Ishikawa (cell line): Measurements from ENCODE around the gene PACSIN2.

ENCODE experiments used
- CEBPB ChIP-seq: IDR thresholded peaks from 2 replicates; pipeline ENCODE4 v1.6.1; 2012
- CREB1 ChIP-seq: IDR thresholded peaks from 2 replicates; pipeline ENCODE4 v1.6.1; 2012; ENCODE audit warnings: low read depth
- EGR1 ChIP-seq: IDR thresholded peaks from 2 replicates; pipeline ENCODE4 v1.6.1; 2012
- EP300 ChIP-seq: IDR thresholded peaks from 2 replicates; pipeline ENCODE4 v1.6.1; 2012; ENCODE audit warnings: borderline replicate concordance
- FOXM1 ChIP-seq: IDR thresholded peaks from 2 replicates; pipeline ENCODE4 v1.6.1; 2012; ENCODE audit warnings: low read depth, borderline replicate concordance
- NFIC ChIP-seq: IDR thresholded peaks from 2 replicates; pipeline ENCODE4 v1.6.1; 2012
- RAD21 ChIP-seq: IDR thresholded peaks from 2 replicates; pipeline ENCODE4 v1.6.1; 2012; ENCODE audit warnings: low read depth
- TAF1 ChIP-seq: IDR thresholded peaks from 2 replicates; pipeline ENCODE4 v1.6.1; 2012; ENCODE audit warnings: low read depth, mild to moderate bottlenecking
- TCF12 ChIP-seq: IDR thresholded peaks from 2 replicates; pipeline ENCODE4 v1.6.1; 2012; ENCODE audit warnings: low read depth
- TEAD4 ChIP-seq: IDR thresholded peaks from 2 replicates; pipeline ENCODE4 v1.6.1; 2012
- YY1 ChIP-seq: IDR thresholded peaks from 2 replicates; pipeline ENCODE4 v1.6.1; 2012; ENCODE audit warnings: low read depth
- ZBTB7A ChIP-seq: IDR thresholded peaks from 2 replicates; pipeline ENCODE4 v1.6.1; 2012; ENCODE audit warnings: low read depth
- TF ChIP-seq, protein P1 (sequence below): IDR thresholded peaks from 2 replicates; pipeline ENCODE4 v1.6.1; 2012; ENCODE audit warnings: low read depth, mild to moderate bottlenecking
- TF ChIP-seq, protein P2 (sequence below): IDR thresholded peaks from 2 replicates; pipeline ENCODE4 v1.6.1; 2012
- TF ChIP-seq, protein P3 (sequence below): IDR thresholded peaks from 2 replicates; pipeline ENCODE4 v1.6.1; 2012

The PACSIN2 gene

DNA sequence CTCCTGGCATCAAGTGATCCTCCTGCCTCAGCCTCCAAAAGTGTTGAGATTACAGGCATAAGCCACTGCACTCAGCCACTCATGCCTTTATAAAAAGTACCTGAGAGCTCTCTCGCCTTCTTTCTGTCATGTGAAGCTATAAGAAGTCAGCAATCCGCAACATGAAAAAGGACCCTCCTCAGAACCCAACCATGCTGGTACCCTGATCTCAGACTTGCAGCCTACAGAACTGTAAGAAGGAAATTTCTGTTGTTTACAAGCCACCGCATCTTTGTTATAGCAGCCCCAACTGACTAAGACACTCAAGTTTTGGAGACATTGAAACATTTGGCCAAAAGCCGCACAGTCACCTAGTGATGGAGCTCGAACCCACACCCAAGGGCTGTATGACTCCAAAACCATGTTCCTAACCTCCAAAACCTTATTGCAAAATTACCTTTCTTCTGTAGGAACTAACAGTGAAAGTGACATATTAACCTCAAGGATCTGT is 8.9 kb downstream of the PACSIN2 start:
- TF ChIP-seq TAF1 (no peak), RAD21 (no peak), TEAD4 (no peak), YY1 (no peak), CREB1 (no peak), TCF12 (no peak), ZBTB7A (no peak), EGR1 (no peak), CEBPB (no peak), FOXM1 (no peak)
- TF ChIP-seq, protein P1, sequence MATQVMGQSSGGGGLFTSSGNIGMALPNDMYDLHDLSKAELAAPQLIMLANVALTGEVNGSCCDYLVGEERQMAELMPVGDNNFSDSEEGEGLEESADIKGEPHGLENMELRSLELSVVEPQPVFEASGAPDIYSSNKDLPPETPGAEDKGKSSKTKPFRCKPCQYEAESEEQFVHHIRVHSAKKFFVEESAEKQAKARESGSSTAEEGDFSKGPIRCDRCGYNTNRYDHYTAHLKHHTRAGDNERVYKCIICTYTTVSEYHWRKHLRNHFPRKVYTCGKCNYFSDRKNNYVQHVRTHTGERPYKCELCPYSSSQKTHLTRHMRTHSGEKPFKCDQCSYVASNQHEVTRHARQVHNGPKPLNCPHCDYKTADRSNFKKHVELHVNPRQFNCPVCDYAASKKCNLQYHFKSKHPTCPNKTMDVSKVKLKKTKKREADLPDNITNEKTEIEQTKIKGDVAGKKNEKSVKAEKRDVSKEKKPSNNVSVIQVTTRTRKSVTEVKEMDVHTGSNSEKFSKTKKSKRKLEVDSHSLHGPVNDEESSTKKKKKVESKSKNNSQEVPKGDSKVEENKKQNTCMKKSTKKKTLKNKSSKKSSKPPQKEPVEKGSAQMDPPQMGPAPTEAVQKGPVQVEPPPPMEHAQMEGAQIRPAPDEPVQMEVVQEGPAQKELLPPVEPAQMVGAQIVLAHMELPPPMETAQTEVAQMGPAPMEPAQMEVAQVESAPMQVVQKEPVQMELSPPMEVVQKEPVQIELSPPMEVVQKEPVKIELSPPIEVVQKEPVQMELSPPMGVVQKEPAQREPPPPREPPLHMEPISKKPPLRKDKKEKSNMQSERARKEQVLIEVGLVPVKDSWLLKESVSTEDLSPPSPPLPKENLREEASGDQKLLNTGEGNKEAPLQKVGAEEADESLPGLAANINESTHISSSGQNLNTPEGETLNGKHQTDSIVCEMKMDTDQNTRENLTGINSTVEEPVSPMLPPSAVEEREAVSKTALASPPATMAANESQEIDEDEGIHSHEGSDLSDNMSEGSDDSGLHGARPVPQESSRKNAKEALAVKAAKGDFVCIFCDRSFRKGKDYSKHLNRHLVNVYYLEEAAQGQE, result no peak
- TF ChIP-seq, protein P2, sequence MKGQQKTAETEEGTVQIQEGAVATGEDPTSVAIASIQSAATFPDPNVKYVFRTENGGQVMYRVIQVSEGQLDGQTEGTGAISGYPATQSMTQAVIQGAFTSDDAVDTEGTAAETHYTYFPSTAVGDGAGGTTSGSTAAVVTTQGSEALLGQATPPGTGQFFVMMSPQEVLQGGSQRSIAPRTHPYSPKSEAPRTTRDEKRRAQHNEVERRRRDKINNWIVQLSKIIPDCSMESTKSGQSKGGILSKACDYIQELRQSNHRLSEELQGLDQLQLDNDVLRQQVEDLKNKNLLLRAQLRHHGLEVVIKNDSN, result no peak
- TF ChIP-seq, protein P3, sequence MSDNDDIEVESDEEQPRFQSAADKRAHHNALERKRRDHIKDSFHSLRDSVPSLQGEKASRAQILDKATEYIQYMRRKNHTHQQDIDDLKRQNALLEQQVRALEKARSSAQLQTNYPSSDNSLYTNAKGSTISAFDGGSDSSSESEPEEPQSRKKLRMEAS, result no peak

DNA sequence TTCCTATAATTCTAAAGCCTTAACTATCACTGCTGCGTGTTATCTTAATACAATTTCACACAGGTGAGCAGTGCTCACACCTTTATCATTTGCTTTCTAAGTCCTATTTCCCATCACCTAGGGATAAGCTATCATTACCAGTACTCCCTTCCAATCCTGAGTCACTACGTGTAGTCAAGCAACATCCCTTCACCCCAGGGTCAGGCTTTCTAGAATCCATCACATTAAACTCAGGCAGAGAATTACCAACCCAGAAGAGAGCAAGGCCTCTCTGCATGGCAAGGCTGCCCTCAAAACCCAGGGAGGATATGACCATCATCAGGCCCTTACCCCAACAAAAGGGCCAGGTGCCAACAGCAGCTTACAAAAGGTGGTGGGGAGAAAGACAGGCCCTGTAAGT is 9.8 kb downstream of the PACSIN2 start:
- TF ChIP-seq, protein P3, result no peak
- TF ChIP-seq NFIC, result no peak
- TF ChIP-seq YY1, result no peak
- TF ChIP-seq ZBTB7A, result no peak
- TF ChIP-seq, protein P1, result no peak
- no peak for TF ChIP-seq EP300

DNA sequence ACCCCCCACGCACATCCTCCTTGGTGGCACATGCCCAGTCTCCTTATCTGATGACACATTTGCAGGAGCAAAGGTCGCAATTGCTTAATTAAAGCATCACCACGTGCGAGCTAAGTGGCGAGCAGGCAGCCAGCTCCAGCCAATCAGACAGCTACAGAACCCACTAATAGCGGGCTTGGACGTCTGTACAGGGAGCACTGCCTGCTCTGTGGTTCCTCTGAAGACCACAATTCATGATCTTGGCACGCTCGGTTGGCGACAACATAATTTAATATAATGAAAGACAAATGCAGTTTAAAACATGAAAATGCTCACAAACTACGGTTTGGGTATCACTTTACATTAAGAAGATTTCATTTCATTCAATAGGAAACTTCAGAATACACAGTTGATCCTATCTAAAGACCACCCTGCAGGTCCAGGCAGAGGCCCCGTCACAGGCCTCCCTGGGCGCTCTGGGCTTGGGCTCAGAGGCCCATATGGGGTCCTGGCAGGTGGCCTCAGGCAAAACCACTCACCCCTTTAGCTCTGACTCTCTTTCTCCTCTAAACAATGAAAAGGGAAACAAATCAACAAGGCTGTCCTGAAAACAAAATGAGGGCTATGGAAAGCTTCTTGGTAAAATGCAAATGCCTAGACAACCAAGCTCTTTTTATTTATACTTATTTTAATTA is 10.4 kb downstream of the PACSIN2 start:
- no peak for TF ChIP-seq YY1
- TF ChIP-seq, protein P1, result no peak
- no peak for TF ChIP-seq ZBTB7A
- TF ChIP-seq, protein P2, result no peak
- TF ChIP-seq FOXM1, result no peak
- no peak for TF ChIP-seq TAF1
- TF ChIP-seq CREB1, result no peak
- no peak for TF ChIP-seq EGR1
- TF ChIP-seq CEBPB, result no peak

DNA sequence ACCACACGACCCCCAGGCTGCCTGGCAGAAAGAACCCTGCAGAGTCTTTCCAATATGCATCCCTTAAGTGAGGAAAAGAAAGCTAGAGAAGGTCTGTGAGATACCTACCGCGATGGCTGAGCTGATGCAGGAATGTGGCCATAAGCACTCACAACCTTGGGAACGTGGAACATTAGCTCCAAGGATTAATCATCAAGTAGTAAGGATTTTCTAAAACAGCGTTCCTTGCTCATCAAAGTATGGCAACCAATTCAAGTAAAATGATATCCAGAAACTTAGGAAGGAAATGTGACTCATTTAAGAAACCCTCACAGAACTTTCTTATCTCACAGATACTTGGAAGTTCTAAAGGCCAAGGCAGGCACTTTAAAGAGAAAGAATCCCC is 12.8 kb downstream of the PACSIN2 start:
- no peak for TF ChIP-seq NFIC
- TF ChIP-seq EP300, result no peak
- TF ChIP-seq, protein P3, result no peak
- no peak for TF ChIP-seq TCF12
- no peak for TF ChIP-seq TAF1
- TF ChIP-seq ZBTB7A, result no peak
- TF ChIP-seq FOXM1, result no peak
